ENCODE data around the gene EPDR1. TPM values are rescaled to one million over a fixed set of nuclear protein-coding genes. Genes with fewer than 3 reads are reported as not detected.

The EPDR1 gene
- total RNA-seq, 1 donor: 123 TPM

DNA sequence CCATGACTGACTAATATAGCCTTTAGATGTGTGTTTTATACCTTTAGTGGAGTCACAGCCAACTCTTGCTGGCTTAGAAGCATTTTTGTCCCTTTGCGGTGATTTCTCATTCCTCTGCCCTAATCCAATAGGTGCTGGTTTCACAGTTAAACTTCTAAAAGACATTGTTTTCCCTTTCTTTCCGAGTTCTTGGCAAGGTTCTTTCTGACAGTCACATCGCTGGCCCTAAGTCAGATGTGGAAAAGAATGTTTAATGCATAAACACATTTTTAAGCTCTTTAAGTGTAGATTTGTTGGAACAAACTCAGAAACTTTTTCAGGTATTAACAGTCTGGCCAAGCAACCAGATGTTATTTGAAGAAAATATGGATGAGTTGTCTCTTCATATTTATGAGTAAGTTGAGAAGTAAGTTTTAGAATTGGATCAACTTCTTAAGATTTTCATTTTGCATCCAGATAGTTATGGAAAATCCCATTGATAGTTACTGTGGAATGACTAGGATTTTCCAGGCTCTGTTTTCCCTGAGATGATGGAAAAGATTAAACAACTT is 4.1 kb downstream of the EPDR1 start:
- Histone ChIP-seq H3K27ac (ENCODE audit: low read depth, low read length) (no peak overlapping the region), H3K27me3 (ENCODE audit: insufficient read depth, low read length) (peaks cover 4% of the 10 kb centered on the region), H3K36me3 (ENCODE audit: insufficient read depth, low read length) (no peaks in the 10 kb centered on the region), H3K4me3 (ENCODE audit: insufficient read depth, low read length) (no peak overlapping the region), H2AFZ (ENCODE audit: low read length) (no peak overlapping the region), H3K79me2 (ENCODE audit: insufficient read depth, low read length) (peaks cover 44% of the 10 kb centered on the region), H3K4me2 (ENCODE audit: insufficient read depth, low read length) (no peak overlapping the region), H3K9me3 (ENCODE audit: low read depth, low read length) (peaks cover 5% of the 10 kb centered on the region), H3K4me1 (ENCODE audit: insufficient read depth, low read length) (peaks cover 22% of the 10 kb centered on the region), H4K20me1 (ENCODE audit: insufficient read depth, low read length) (no peaks in the 10 kb centered on the region)
- TF ChIP-seq, protein P1, sequence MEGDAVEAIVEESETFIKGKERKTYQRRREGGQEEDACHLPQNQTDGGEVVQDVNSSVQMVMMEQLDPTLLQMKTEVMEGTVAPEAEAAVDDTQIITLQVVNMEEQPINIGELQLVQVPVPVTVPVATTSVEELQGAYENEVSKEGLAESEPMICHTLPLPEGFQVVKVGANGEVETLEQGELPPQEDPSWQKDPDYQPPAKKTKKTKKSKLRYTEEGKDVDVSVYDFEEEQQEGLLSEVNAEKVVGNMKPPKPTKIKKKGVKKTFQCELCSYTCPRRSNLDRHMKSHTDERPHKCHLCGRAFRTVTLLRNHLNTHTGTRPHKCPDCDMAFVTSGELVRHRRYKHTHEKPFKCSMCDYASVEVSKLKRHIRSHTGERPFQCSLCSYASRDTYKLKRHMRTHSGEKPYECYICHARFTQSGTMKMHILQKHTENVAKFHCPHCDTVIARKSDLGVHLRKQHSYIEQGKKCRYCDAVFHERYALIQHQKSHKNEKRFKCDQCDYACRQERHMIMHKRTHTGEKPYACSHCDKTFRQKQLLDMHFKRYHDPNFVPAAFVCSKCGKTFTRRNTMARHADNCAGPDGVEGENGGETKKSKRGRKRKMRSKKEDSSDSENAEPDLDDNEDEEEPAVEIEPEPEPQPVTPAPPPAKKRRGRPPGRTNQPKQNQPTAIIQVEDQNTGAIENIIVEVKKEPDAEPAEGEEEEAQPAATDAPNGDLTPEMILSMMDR (IDR thresholded peaks at IDR 0.05; ENCODE audit: extremely low read depth, low read depth, low read length): no peak
- DNase-seq (ENCODE audit: insufficient read length, low spot score, missing footprints): no peak

DNA sequence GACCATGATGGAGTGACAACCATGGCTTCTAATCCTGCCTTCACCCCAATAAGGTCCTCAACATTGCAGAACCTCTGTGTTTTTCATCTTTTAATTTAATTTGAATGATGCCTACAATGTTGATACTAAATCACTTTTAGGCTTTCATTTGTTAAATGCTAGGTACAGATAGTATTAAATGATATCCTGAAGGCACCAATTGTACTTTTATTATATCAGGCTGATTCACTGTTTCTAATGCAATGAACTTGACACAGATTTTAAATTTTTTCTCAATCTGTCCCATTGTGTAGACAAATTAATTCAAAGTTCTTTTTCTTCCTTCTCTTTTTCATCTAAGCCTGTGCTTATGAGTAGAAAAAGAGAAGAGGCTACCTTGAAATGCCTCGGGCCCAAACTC is 5.2 kb downstream of the EPDR1 start:
- H3K9me3 ChIP-seq (ENCODE audit: low read depth, low read length): peaks cover 5% of the 10 kb centered on the region
- H3K36me3 ChIP-seq (ENCODE audit: insufficient read depth, low read length): no peaks in the 10 kb centered on the region
- no peak for DNase-seq (ENCODE audit: insufficient read length, low spot score, missing footprints)
- H2AFZ ChIP-seq (ENCODE audit: low read length): no peak overlapping the region
- peaks cover 31% of the 10 kb centered on the region for H3K4me1 ChIP-seq (ENCODE audit: insufficient read depth, low read length)
- H3K79me2 ChIP-seq (ENCODE audit: insufficient read depth, low read length): peaks cover 47% of the 10 kb centered on the region
- no peak overlapping the region for H3K4me2 ChIP-seq (ENCODE audit: insufficient read depth, low read length)
- H4K20me1 ChIP-seq (ENCODE audit: insufficient read depth, low read length): no peaks in the 10 kb centered on the region
- H3K27me3 ChIP-seq (ENCODE audit: insufficient read depth, low read length): peaks cover 4% of the 10 kb centered on the region
- TF ChIP-seq, protein P1 (IDR thresholded peaks at IDR 0.05; ENCODE audit: extremely low read depth, low read depth, low read length): no peak
- H3K27ac ChIP-seq (ENCODE audit: low read depth, low read length): no peak overlapping the region
- H3K4me3 ChIP-seq (ENCODE audit: insufficient read depth, low read length): no peak overlapping the region

DNA sequence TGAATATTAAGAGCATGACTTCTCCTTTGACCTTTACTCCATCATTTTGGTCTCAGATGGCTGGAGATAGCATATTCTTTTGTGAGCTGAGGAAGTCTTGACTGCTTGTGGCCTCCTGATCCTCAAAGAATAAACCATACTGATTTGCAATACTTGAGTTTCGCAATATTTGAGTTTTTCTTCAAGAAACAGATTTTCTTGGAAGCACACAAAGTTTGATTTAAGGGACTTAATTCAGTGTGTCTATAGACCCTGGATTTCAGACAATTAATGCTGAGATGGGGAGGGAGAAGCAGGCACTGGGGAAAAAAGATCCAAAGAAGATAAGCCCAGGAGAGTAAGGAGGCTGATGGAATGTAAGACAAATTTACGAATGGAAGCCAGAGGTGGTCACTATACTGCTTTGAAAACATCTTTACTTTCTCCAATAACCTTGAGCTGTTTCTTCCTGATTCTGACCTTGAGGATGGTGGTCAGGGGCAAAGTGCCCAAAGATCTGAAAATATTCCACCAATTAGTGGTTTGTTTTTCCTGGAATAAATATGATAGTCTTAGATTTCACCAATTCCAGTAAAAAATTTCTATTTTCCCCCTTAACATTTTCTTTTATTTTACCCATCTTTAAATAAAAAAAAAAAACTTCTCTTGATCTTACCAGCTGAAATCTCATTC is 7.5 kb downstream of the EPDR1 start:
- Histone ChIP-seq H3K27ac (ENCODE audit: low read depth, low read length) (peak overlapping the region; percentile 54), H3K4me1 (ENCODE audit: insufficient read depth, low read length) (peaks cover 33% of the 10 kb centered on the region), H3K36me3 (ENCODE audit: insufficient read depth, low read length) (no peaks in the 10 kb centered on the region), H3K27me3 (ENCODE audit: insufficient read depth, low read length) (peaks cover 4% of the 10 kb centered on the region), H3K9me3 (ENCODE audit: low read depth, low read length) (peaks cover 5% of the 10 kb centered on the region), H2AFZ (ENCODE audit: low read length) (no peak overlapping the region), H3K4me2 (ENCODE audit: insufficient read depth, low read length) (peak overlapping the region; percentile 53), H3K79me2 (ENCODE audit: insufficient read depth, low read length) (peaks cover 36% of the 10 kb centered on the region), H3K4me3 (ENCODE audit: insufficient read depth, low read length) (no peak overlapping the region), H4K20me1 (ENCODE audit: insufficient read depth, low read length) (no peaks in the 10 kb centered on the region)
- TF ChIP-seq, protein P1 (IDR thresholded peaks at IDR 0.05; ENCODE audit: extremely low read depth, low read depth, low read length): no peak
- DNase-seq (ENCODE audit: insufficient read length, low spot score, missing footprints): no peak

DNA sequence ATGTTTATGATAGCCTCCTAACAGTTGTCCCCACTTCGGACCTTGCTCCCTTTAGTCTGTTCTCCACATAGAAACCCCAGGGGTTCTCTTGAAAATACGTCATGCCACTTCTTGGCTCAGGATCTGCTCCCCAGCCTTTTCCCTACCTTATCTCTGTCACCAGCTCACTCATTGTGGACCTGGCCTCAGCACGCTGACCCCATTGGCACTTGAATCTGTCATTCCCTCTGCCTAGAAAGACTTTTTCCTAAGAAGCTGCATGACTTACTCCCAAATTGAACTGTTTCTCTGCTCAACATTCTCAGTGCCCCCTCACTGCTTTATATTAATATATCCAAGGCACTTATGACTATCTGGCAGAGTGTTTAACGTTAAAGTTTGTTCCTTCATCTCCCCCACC is 8.4 kb downstream of the EPDR1 start:
- Histone ChIP-seq H3K79me2 (ENCODE audit: insufficient read depth, low read length) (peaks cover 32% of the 10 kb centered on the region), H3K4me2 (ENCODE audit: insufficient read depth, low read length) (no peak overlapping the region), H3K9me3 (ENCODE audit: low read depth, low read length) (peaks cover 5% of the 10 kb centered on the region), H3K36me3 (ENCODE audit: insufficient read depth, low read length) (no peaks in the 10 kb centered on the region), H3K27ac (ENCODE audit: low read depth, low read length) (no peak overlapping the region), H2AFZ (ENCODE audit: low read length) (no peak overlapping the region), H3K4me3 (ENCODE audit: insufficient read depth, low read length) (no peak overlapping the region), H3K4me1 (ENCODE audit: insufficient read depth, low read length) (peaks cover 33% of the 10 kb centered on the region), H3K27me3 (ENCODE audit: insufficient read depth, low read length) (peaks cover 4% of the 10 kb centered on the region), H4K20me1 (ENCODE audit: insufficient read depth, low read length) (no peaks in the 10 kb centered on the region)
- DNase-seq (ENCODE audit: insufficient read length, low spot score, missing footprints): peak; percentile 59
- TF ChIP-seq, protein P1 (IDR thresholded peaks at IDR 0.05; ENCODE audit: extremely low read depth, low read depth, low read length): no peak

All from osteoblast (primary cell).